Measurements from ENCODE around the gene SPRED3.

Gene SPRED3

DNA sequence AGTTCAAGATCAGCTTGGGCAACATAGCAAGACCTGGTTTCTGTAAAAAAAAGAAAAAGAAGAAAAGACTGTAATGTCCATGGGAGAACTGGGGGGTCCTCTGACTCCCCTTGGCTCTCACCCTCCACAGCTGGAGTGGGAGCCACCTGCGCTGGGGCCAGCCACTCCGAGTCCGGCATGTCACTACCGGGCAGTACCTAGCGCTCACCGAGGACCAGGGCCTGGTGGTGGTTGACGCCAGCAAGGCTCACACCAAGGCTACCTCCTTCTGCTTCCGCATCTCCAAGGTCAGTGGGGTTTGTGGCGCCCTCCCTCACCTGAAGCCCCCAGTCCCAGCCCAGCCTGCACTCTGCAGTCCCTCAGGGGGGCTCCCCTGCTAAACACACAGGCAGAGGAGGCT, 59.7 kb downstream of the SPRED3 start:
- H3K36me3 ChIP-seq (ENCODE audit: control insufficient read depth, insufficient read depth, low read length) = no peaks in the 10 kb centered on the region
- H3K4me3 ChIP-seq (ENCODE audit: low read length) = no peak overlapping the region
- H3K27me3 ChIP-seq (ENCODE audit: control insufficient read depth, insufficient read depth, low read length) = peaks cover 5% of the 10 kb centered on the region
- no peak overlapping the region for H3K9ac ChIP-seq (ENCODE audit: low read length)
- no peaks in the 10 kb centered on the region for H3K4me1 ChIP-seq (ENCODE audit: control insufficient read depth, insufficient read depth, low read length)
- no peaks in the 10 kb centered on the region for H3K9me3 ChIP-seq (ENCODE audit: control insufficient read depth, low read length)
